GM23338 (cell line): ENCODE results near the gene CAMLG. TPM values are rescaled to one million over a fixed set of nuclear protein-coding genes. Genes with fewer than 3 reads are reported as not detected.

Experiments
- ATAC-seq: fragments of 200-7000 bp; cut with Tn5 transposase; 3 replicates; pipeline ENCODE4 v1.9.1; 2020
- DNase-seq: peaks from one replicate; pipeline ENCODE4 v3.0.0-alpha.2; 2015; ENCODE audit warnings: low spot score
- H2AFZ ChIP-seq: fragments of 200-600 bp; sonication (generic); 2 replicates; pipeline ENCODE4 v1.8.0; 2016; ENCODE audit warnings: antibody characterized with exemption, mild to moderate bottlenecking, moderate library complexity
- H3F3A ChIP-seq: fragments of 200-600 bp; sonication (generic); replicated peaks from 2 replicates; pipeline ENCODE4 v1.8.0; 2017; ENCODE audit warnings: antibody characterized with exemption, mixed run types, low read depth
- H3K27ac ChIP-seq: fragments of 200-600 bp; sonication (generic); 2 replicates; pipeline ENCODE4 v1.6.1; 2016; ENCODE audit warnings: low read depth
- H3K27me3 ChIP-seq: fragments of 200-600 bp; sonication (generic); 2 replicates; pipeline ENCODE4 v1.8.0; 2016; ENCODE audit warnings: mild to moderate bottlenecking, mixed run types, moderate library complexity; ENCODE audit not compliant: insufficient read depth
- H3K36me3 ChIP-seq: fragments of 200-600 bp; sonication (generic); 2 replicates; pipeline ENCODE4 v1.8.0; 2016; ENCODE audit warnings: mild to moderate bottlenecking; ENCODE audit not compliant: insufficient read depth
- H3K4me1 ChIP-seq: fragments of 200-600 bp; sonication (generic); 2 replicates; pipeline ENCODE4 v1.8.0; 2016; ENCODE audit warnings: mild to moderate bottlenecking, moderate library complexity; ENCODE audit not compliant: insufficient read depth
- H3K4me2 ChIP-seq: fragments of 200-600 bp; sonication (generic); 2 replicates; pipeline ENCODE4 v1.7.1; 2017; ENCODE audit warnings: mixed run types
- H3K4me3 ChIP-seq: fragments of 200-600 bp; sonication (generic); 2 replicates; pipeline ENCODE4 v1.6.1; 2016; ENCODE audit warnings: mixed run types
- H3K79me2 ChIP-seq: fragments of 200-600 bp; sonication (generic); replicated peaks from 2 replicates; pipeline ENCODE4 v1.8.0; 2017; ENCODE audit warnings: mild to moderate bottlenecking; ENCODE audit not compliant: insufficient read depth
- H3K9me2 ChIP-seq: fragments of 200-600 bp; sonication (generic); 2 replicates; pipeline ENCODE4 v1.8.0; 2017; ENCODE audit not compliant: insufficient read depth
- H4K20me1 ChIP-seq: fragments of 200-600 bp; sonication (generic); replicated peaks from 2 replicates; pipeline ENCODE4 v1.8.0; 2017; ENCODE audit warnings: mild to moderate bottlenecking; ENCODE audit not compliant: insufficient read depth
- H3K27ac Mint-ChIP-seq: 2 replicates; pipeline ENCODE4 v1.8.0; 2020; ENCODE audit warnings: inconsistent platforms, mild to moderate bottlenecking, moderate library complexity, mixed read lengths
- H3K27me3 Mint-ChIP-seq: 3 replicates; pipeline ENCODE4 v1.8.0; 2022; ENCODE audit warnings: low read depth, mild to moderate bottlenecking, moderate library complexity, mixed read lengths, inconsistent platforms; ENCODE audit not compliant: insufficient read depth, poor library complexity
- H3K36me3 Mint-ChIP-seq: 3 replicates; pipeline ENCODE4 v1.8.0; 2021; ENCODE audit warnings: low read depth, mild to moderate bottlenecking, inconsistent platforms, moderate library complexity, mixed read lengths
- H3K4me1 Mint-ChIP-seq: 3 replicates; pipeline ENCODE4 v1.8.0; 2020; ENCODE audit warnings: mild to moderate bottlenecking, inconsistent platforms, mixed read lengths
- H3K4me3 Mint-ChIP-seq: 3 replicates; pipeline ENCODE4 v1.8.0; 2021; ENCODE audit warnings: moderate library complexity, mild to moderate bottlenecking, inconsistent platforms, mixed read lengths
- H3K9me3 Mint-ChIP-seq: 3 replicates; pipeline ENCODE4 v1.8.0; 2020; ENCODE audit warnings: moderate library complexity, mild to moderate bottlenecking, inconsistent platforms, mixed read lengths
- CREB1 ChIP-seq: fragments of 250-450 bp; sonication (Bioruptor Pico); IDR thresholded peaks from 2 replicates; pipeline ENCODE4 v1.5.0; 2020; ENCODE audit warnings: low read depth, mild to moderate bottlenecking, moderate library complexity
- CTCF ChIP-seq, 2 experiments: fragments of 200-600 bp in 1 of 2; sonication (generic) in 1 of 2; conservative IDR thresholded peaks; 2 replicates each; pipeline versions ENCODE4 v1.5.1 to v1.6.1; 2016 to 2017; ENCODE audit warnings: antibody characterized with exemption in 2 of 2, low read depth in 2 of 2, mild to moderate bottlenecking in 2 of 2, moderate library complexity in 1 of 2
- ETS1 ChIP-seq: IDR thresholded peaks from 2 replicates; pipeline ENCODE4 v1.6.1; 2016; ENCODE audit warnings: antibody characterized with exemption
- EZH2 ChIP-seq: fragments of 200-600 bp; sonication (generic); IDR thresholded peaks from one replicate; pipeline ENCODE4 v1.8.0; 2017; ENCODE audit warnings: antibody characterized with exemption, mild to moderate bottlenecking, low read depth; ENCODE audit not compliant: unreplicated experiment
- EZH2phosphoT487 ChIP-seq: fragments of 200-600 bp; sonication (generic); IDR thresholded peaks from one replicate; pipeline ENCODE4 v1.8.1; 2018; ENCODE audit warnings: antibody characterized with exemption; ENCODE audit not compliant: unreplicated experiment
- JUNB ChIP-seq: IDR thresholded peaks from one replicate; pipeline ENCODE4 v1.6.1; 2016; ENCODE audit warnings: antibody characterized with exemption; ENCODE audit not compliant: unreplicated experiment
- NANOG ChIP-seq: IDR thresholded peaks from 2 replicates; pipeline ENCODE4 v1.6.1; 2016; ENCODE audit warnings: antibody characterized with exemption, borderline replicate concordance
- POLR2AphosphoS5 ChIP-seq: IDR thresholded peaks from 2 replicates; pipeline ENCODE4 v1.6.1; 2016; ENCODE audit warnings: antibody characterized with exemption, low read depth
- STAT1 ChIP-seq: IDR thresholded peaks from one replicate; pipeline ENCODE4 v1.6.1; 2016; ENCODE audit warnings: antibody characterized with exemption; ENCODE audit not compliant: unreplicated experiment
- ZNF114 ChIP-seq: fragments of 250-450 bp; sonication (Bioruptor Pico); IDR thresholded peaks from 2 replicates; pipeline ENCODE4 v1.5.0; 2020; ENCODE audit warnings: mild to moderate bottlenecking, moderate library complexity
- ZNF331 ChIP-seq: fragments of 250-450 bp; sonication (Bioruptor Pico); IDR thresholded peaks from 2 replicates; pipeline ENCODE4 v1.5.0; 2020; ENCODE audit warnings: low read depth, mild to moderate bottlenecking, moderate library complexity
- polyA plus RNA-seq: library from polyadenylated mRNA; unstranded; fragments of >200 nt; fragmentation: Nextera tagmentation; extraction: Ambion mirVana; gene quantifications from 2 replicates; pipeline ENCODE4 v1.2.1, GENCODE V29; 2016
- total RNA-seq: library from RNA; depleted of rRNA; stranded (reverse); fragments of >200 nt; shearing (Covaris generic); gene quantifications from 2 replicates; pipeline ENCODE4 v1.2.3, GENCODE V29; 2014
- TF ChIP-seq, protein P1 (sequence below): IDR thresholded peaks from one replicate; pipeline ENCODE4 v1.6.1; 2018; ENCODE audit warnings: antibody characterized with exemption; ENCODE audit not compliant: unreplicated experiment

CAMLG gene
- total and polyA plus RNA-seq, 2 experiments from 2014 or later, result 34.4 to 75.0 TPM

GRCh38 chr5:134758176-134758503, 19.8 kb downstream of the CAMLG start (continued):
- TF ChIP-seq, protein P1, sequence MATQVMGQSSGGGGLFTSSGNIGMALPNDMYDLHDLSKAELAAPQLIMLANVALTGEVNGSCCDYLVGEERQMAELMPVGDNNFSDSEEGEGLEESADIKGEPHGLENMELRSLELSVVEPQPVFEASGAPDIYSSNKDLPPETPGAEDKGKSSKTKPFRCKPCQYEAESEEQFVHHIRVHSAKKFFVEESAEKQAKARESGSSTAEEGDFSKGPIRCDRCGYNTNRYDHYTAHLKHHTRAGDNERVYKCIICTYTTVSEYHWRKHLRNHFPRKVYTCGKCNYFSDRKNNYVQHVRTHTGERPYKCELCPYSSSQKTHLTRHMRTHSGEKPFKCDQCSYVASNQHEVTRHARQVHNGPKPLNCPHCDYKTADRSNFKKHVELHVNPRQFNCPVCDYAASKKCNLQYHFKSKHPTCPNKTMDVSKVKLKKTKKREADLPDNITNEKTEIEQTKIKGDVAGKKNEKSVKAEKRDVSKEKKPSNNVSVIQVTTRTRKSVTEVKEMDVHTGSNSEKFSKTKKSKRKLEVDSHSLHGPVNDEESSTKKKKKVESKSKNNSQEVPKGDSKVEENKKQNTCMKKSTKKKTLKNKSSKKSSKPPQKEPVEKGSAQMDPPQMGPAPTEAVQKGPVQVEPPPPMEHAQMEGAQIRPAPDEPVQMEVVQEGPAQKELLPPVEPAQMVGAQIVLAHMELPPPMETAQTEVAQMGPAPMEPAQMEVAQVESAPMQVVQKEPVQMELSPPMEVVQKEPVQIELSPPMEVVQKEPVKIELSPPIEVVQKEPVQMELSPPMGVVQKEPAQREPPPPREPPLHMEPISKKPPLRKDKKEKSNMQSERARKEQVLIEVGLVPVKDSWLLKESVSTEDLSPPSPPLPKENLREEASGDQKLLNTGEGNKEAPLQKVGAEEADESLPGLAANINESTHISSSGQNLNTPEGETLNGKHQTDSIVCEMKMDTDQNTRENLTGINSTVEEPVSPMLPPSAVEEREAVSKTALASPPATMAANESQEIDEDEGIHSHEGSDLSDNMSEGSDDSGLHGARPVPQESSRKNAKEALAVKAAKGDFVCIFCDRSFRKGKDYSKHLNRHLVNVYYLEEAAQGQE, result no peak
- TF ChIP-seq EZH2 (no peak), JUNB (no peak), STAT1 (no peak), POLR2AphosphoS5 (no peak), CTCF (conservative IDR thresholded peaks at IDR 0.05; ENCODE audit: low read depth in 2 of 2) (no peak), ZNF331 (CRISPR knock-in tag) (no peak), CREB1 (no peak), ZNF114 (CRISPR knock-in tag) (no peak), NANOG (no peak), ETS1 (no peak)

DNA sequence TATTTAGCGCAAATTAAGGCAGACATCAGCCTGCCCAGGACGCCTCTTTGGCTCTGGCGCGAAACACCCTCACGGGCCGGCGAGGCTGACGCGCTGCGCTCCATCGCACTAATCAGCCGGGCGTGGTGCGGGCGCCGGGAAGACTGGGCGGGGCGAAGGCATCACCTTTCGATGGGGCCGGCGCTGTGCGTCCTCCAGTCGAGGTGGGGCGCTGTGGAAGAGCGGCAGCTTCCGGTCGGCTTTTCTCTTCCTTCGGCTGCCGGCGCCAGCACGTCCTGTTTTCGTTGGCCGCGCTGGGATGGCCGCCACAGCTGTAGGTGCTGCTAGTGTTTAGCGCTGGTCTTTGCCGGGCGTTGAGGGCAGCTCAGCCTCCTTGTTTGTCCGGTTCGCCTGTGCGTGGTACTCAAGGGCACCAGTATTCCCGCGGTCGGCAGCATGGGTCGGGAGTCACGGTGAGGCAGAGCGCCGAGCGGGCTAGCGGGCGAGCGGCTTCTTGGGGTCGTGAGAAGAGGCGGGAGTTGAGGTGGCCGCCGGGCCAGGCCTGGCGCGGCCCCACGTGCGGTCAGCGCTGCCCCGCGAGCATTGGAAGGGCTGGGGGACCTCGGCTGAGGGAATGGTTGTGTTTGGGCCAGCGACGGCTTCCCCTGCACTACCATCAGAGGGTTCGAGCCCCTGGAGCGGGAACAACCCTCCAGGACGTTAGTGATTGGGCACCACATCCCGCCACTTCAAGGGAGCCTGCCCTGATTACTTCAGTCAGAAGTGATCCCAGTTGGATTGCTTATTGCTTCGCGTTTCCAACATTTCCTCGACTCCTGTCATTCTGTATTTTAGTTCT, 20.4 kb downstream of the CAMLG start, which contains the start of gene DDX46:
DDX46 (plus strand) TSS at position 276 of the 838 bp plus-strand sequence; CDS start at position 436, 160 bp downstream.
- Histone ChIP-seq H3K4me3 (peak within 1 kb of the TSS; percentile 95), H3K36me3 (peaks cover 2% of the 10 kb centered on the region; the same call in 1 of the 2 replicates), H2AFZ (peak within 1 kb of the TSS; percentile 92), H4K20me1 (peaks cover 36% of the 10 kb centered on the region), H3K79me2 (peaks cover 51% of the 10 kb centered on the region), H3K27ac (peak within 1 kb of the TSS; percentile 94), H3K27me3 (peaks cover 9% of the 10 kb centered on the region; the same call in 1 of the 2 replicates), H3K4me1 (peaks cover 9% of the 10 kb centered on the region; the same call in 1 of the 2 replicates), H3K9me2 (no peaks in the 10 kb centered on the region), H3F3A (no peaks in the 10 kb centered on the region; the same call in 1 of the 2 replicates), H3K4me2 (peak within 1 kb of the TSS; percentile 94)
- Mint-ChIP-seq H3K27ac (peak within 1 kb of the TSS; percentile 99), H3K4me3 (peak within 1 kb of the TSS; percentile 99), H3K27me3 (peaks cover 5% of the 10 kb centered on the region), H3K4me1 (peaks cover 10% of the 10 kb centered on the region), H3K36me3 (peaks cover 5% of the 10 kb centered on the region), H3K9me3 (no peaks in the 10 kb centered on the region)
- peak; percentile 98 for ATAC-seq
- peak; percentile 99 for DNase-seq
- TF ChIP-seq CTCF (conservative IDR thresholded peaks at IDR 0.05; ENCODE audit: low read depth in 2 of 2) (peak; percentile 63 to 83), EZH2phosphoT487 (no peak), CREB1 (peak; percentile 66)
